Adrenal gland (tissue), 5 donors: ENCODE data around the gene SEMA6A.

Experiments used
- CTCF ChIP-seq, 6 experiments: fragments of 450-650 bp in 4 of 6; fragments of 200-600 bp in 2 of 6; sonication (generic) in 1 of 6; IDR thresholded peaks; 1 replicate in 5 of 6; 2 replicates in 1 of 6; pipeline versions ENCODE4 v1.5.1 to v1.8.0; 2016 to 2021; ENCODE audit warnings: antibody characterized with exemption in 6 of 6, mild to moderate bottlenecking in 2 of 6, moderate library complexity in 1 of 6
- POLR2A ChIP-seq, 2 donors: fragments of 450-650 bp; IDR thresholded peaks; one replicate each; pipeline ENCODE4 v1.6.1; 2017; ENCODE audit warnings: antibody characterized with exemption in 2 of 2, mild to moderate bottlenecking in 2 of 2, moderate library complexity in 1 of 2
- donor health status: DM: no; HTN: no; CAD: no.

- TF ChIP-seq CTCF (IDR thresholded peaks at IDR 0.05) (no peak), POLR2A (IDR thresholded peaks at IDR 0.05) (no peak)
Observed at GRCh38 chr5:116473706-116474105, 100.9 kb downstream of the SEMA6A start.
